GM12873 (cell line): ENCODE measurements around the gene SCYGR3.
A peak's percentile ranks its signal among the peaks of the same experiment; 100 is the strongest.

ENCODE experiments used
- CTCF ChIP-seq: IDR thresholded peaks from 2 replicates; pipeline ENCODE4 v1.5.1; 2012; ENCODE audit warnings: low read depth, mild to moderate bottlenecking, moderate library complexity, low read length, control low read depth; ENCODE audit not compliant: insufficient read depth; ENCODE audit errors: missing control alignments

SCYGR3 gene

GRCh38 chr2:227579791-227580190 is 34.8 kb downstream of the SCYGR3 start:
- TF ChIP-seq CTCF, result no peak

GRCh38 chr2:227578642-227579041 is 36.0 kb downstream of the SCYGR3 start:
- peak; percentile 23 for TF ChIP-seq CTCF

GRCh38 chr2:227577555-227577954 is 37.1 kb downstream of the SCYGR3 start:
- TF ChIP-seq CTCF, result no peak

DNA sequence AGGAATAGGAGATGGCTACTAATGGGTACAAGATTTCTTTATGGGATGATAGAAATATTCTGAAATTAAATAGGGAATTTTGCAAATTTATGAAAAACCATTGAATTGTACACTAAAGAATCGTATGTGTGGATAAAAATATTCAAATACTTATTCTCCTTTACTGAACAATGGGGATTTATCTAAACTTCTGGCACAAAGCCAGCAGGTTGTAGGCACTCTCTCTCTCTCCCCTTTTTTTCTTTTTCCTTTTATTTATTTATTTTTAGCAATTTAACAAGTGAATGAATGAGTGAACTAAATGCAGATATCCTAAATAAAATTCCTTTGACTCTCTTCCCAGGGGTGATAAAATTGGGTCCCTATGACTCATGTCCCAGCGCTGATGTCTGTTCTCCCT is 37.8 kb downstream of the SCYGR3 start:
- TF ChIP-seq CTCF, result no peak

GRCh38 chr2:227576110-227576509 is 38.5 kb downstream of the SCYGR3 start:
- no peak for TF ChIP-seq CTCF

GRCh38 chr2:227570615-227571014 is 44.0 kb downstream of the SCYGR3 start:
- no peak for TF ChIP-seq CTCF

DNA sequence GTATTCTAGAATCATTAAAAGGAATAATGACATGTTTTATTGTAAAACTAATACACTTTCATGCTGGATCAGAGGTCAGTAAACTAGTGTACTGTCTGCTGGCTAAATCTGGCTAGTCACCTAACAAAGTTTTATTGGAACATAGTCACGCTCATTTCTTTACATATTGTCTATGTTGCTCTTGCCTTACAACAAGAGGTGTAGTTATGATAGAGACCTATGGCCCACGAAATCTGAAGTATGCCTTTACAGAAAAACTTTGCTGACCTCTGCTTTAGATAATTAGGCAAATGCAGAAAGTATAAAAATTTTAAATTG is 45.8 kb downstream of the SCYGR3 start:
- TF ChIP-seq CTCF, result no peak

- TF ChIP-seq CTCF, result no peak
These were observed 48.6 kb downstream of the SCYGR3 start for GRCh38 chr2:227566012-227566411.
